ENCODE measurements around the gene CAST. TPM values are rescaled to one million over a fixed set of nuclear protein-coding genes. Genes with fewer than 3 reads are reported as not detected.

Gene CAST
- total and polyA plus RNA-seq, 2 donors (not counting 3 experiments of a cell fraction or from before 2014, with no cell fraction given) = 33.7 to 194 TPM

- Histone ChIP-seq H3K9ac (replicated peaks; ENCODE audit: extremely low read depth, insufficient read depth, low read length) (no peak overlapping the region), H3K4me3 (replicated peaks in 1 of 3; ENCODE audit: insufficient read depth in 1 of 3, low read depth in 1 of 3, low read length in 3 of 3) (no peak overlapping the region), H3K9me3 (replicated peaks; ENCODE audit: control insufficient read depth, insufficient read depth, low read length) (no peaks in the 10 kb centered on the region), H3K36me3 (ENCODE audit: control insufficient read depth in 2 of 2, extremely low read depth in 1 of 2, insufficient read depth in 2 of 2, low read length in 2 of 2) (no peaks in the 10 kb centered on the region), H2AFZ (ENCODE audit: low read depth, low read length) (no peak overlapping the region), H4K20me1 (replicated peaks; ENCODE audit: control insufficient read depth, extremely low read depth, insufficient read depth, low read length) (no peaks in the 10 kb centered on the region), H3K4me2 (ENCODE audit: insufficient read depth, low read length) (no peak overlapping the region), H3K27me3 (ENCODE audit: control insufficient read depth in 2 of 2, insufficient read depth in 2 of 2, low read length in 2 of 2) (no peaks in the 10 kb centered on the region), H3K4me1 (ENCODE audit: control insufficient read depth, extremely low read depth, insufficient read depth, low read length) (peaks cover 20% of the 10 kb centered on the region), H3K9me1 (replicated peaks; ENCODE audit: control insufficient read depth, extremely low read depth, insufficient read depth, low read length) (no peaks in the 10 kb centered on the region), H3K27ac (ENCODE audit: insufficient read depth, low read depth, low read length) (no peak overlapping the region), H3K79me2 (ENCODE audit: control insufficient read depth, insufficient read depth, low read length) (peaks cover 13% of the 10 kb centered on the region)
- ChIA-PET POLR2A (no interaction called here), CTCF (interaction anchor here (0.9 to 1.5 kb wide), 5 partner anchors 8 to 85 kb away, joined by 3 to 4 read pairs (median 3); no protein-coding TSS in a partner anchor)
- intact Hi-C loops (cut with micrococcal nuclease) = no loop called here
- peak; percentile 73 for FAIRE-seq
- DNase-seq (ENCODE audit: low read depth, low spot score) = peak; percentile 40
- dilution Hi-C loops (cut with MboI; ENCODE audit: extremely low pct_ligation_motif_present, low sequenced_read_pairs) = no loop called here
- TF ChIP-seq GATA2 (IDR thresholded peaks at IDR 0.05; ENCODE audit: insufficient read depth, insufficient read length, low read depth, low read length) (no peak), FOS (IDR thresholded peaks at IDR 0.05; ENCODE audit: borderline replicate concordance, insufficient read depth, low read length) (no peak), CTCF (IDR thresholded peaks at IDR 0.05; ENCODE audit: extremely low read depth in 1 of 2, insufficient read depth in 1 of 2, low read depth in 1 of 2, low read length in 2 of 2) (no peak), POLR2A (IDR thresholded peaks at IDR 0.05; ENCODE audit: low read depth, low read length) (no peak), POLR2AphosphoS5 (IDR thresholded peaks at IDR 0.05; ENCODE audit: insufficient read depth, low read depth, low read length) (no peak), EZH2 (IDR thresholded peaks at IDR 0.05; ENCODE audit: borderline replicate concordance, low read depth, low read length, severe bottlenecking) (no peak), MYC (IDR thresholded peaks at IDR 0.05; ENCODE audit: low read depth, low read length) (no peak), JUN (IDR thresholded peaks at IDR 0.05; ENCODE audit: borderline replicate concordance, insufficient read depth, insufficient read length, low read depth) (no peak)
- TF ChIP-seq, protein P1, sequence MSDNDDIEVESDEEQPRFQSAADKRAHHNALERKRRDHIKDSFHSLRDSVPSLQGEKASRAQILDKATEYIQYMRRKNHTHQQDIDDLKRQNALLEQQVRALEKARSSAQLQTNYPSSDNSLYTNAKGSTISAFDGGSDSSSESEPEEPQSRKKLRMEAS (IDR thresholded peaks at IDR 0.05; ENCODE audit: insufficient read depth, insufficient read length) = no peak
- BruUV-seq (replicated peaks) = no TSS peak
Measured at GRCh38 chr5:96699186-96699820, 37.1 kb downstream of the CAST start.

Data from endothelial cell of umbilical vein (primary cell).